HG02885 (cell line): ENCODE data around the gene TAS2R9.
"Not testable (repeated sequence)": the region's sequence is repeated elsewhere in the genome, so short reads cannot be mapped to it uniquely, and the experiment has no call there.

Experiments
- ATAC-seq: cut with Tn5 transposase; IDR thresholded peaks from one replicate; pipeline ENCODE4 v1.9.1; 2021; ENCODE audit warnings: mild to moderate bottlenecking; ENCODE audit not compliant: unreplicated experiment, poor library complexity

Gene TAS2R9

DNA sequence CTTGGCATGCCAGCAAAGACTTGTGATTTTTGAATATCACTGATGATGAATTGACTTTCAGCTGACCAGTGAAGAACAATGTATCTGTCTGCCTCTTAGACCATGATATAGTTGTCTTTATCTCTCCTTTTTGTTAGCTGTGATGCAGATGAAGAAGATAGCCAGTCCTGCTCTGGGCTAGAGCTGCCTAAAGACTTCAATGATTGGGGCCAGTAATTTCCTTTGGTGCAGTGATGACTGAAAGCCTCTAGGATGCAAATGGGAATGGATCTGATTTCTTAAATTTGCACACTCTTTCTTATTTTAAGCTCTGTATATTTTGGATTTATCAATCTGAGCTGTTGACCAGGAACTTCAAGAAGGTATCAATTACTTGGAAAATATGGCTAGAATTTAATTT lies at the start of gene TAS2R9:
Gene TAS2R9, minus strand, starts transcription at position 101 of the 400 bp plus-strand sequence. Its CDS starts 93 bp downstream, at position 8.
- no peak for ATAC-seq

- ATAC-seq = no peak
These were observed 45.8 kb upstream of the TAS2R9 start for GRCh38 chr12:10855807-10856206.

DNA sequence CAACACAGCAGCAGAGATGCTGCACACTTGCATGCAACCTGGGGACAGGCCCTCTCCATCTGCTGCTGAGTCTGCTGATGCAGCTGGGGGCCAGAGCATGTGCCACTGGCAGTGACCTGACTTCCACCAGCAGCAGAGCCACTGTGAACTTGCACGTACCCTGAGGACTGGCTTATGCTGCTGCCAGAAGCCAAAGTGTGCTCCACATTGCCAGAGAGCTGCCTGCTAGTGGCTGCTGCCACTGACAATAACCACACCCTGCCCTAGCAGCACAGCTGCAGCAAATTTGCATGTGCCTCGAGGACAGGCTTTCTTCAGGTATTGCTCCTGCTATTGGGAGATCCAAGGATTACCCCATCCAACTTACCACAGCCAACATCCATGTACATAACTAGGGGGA lies 43.8 kb upstream of the TAS2R9 start:
- no peak for ATAC-seq

DNA sequence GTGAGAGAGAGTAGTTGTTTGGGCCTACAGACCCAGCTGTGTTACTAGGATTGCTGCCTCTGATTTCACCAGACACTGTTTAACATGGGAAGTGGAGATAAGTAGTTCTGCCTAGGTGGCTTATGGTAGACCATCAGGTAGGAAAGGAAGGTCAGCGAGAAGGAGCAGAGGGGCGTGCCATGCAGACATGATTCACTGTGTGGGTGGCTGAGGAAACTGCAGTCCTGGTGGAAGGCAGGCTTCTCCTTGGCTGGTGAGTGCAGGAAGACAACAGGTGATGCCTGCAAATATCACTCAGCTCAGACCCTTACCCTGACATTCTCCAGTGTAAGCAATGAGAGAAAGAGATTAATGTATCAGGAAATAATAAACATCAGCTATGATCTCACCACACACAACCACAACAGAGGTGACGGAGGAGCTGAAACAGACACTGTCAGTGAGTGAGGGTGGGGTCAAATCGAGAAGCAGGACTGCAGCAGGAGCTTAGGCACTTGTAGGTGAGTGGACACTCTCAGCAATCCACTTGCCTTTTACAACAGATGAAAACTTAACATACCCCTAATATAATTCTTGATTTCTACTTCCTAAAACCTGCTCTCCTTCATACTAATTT lies 41.4 kb upstream of the TAS2R9 start:
- ATAC-seq = no peak

DNA sequence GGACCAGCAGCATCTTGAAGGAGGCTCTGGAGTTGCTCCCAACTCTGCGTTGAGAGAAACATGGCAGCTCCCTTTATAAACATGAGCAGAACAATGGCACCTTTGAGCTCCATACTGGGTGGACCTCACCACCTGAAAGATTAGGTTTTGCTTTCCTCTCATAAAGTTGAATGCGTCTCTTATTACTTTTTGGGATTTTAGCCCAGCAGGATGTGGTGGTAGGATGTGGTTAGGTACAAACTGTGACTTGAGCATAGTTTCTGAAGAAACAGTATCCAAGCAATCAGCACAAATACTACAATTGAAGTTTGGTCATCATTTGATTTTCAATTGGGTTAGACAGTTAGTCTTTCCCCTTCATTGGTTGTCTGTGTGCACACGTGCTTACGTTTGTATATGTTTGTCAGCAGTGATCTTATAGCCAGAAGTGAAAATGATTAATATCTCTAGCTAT lies 39.5 kb upstream of the TAS2R9 start, which contains the start of gene PRR4:
Gene PRR4, minus strand, starts transcription at position 51 of the 454 bp plus-strand sequence. Its CDS starts 38 bp downstream, at position 13.
- ATAC-seq = no peak

DNA sequence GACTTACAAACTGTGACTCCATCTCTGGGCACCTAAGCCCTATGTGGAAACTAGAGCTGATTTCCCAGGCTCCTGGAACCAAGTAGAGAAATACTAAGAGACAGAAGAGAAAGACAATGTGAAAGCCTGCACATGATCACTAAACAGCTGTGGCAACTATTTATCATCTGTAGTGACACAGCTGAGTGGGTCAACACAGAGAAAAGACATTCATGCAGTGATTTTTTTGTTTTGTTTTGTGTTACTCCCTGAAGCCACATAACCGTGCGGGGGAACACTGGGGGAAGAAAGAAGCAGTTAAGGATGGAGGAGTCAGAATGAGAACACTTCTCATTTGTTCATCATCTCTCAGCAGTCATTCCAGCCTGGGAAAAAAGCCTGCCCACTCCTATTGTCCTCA lies 37.8 kb upstream of the TAS2R9 start:
- ATAC-seq = no peak

GRCh38 chr12:10842862-10843261 lies 32.9 kb upstream of the TAS2R9 start:
- ATAC-seq = no peak

- ATAC-seq = no peak
These were observed 28.5 kb upstream of the TAS2R9 start for GRCh38 chr12:10838461-10838860.

DNA sequence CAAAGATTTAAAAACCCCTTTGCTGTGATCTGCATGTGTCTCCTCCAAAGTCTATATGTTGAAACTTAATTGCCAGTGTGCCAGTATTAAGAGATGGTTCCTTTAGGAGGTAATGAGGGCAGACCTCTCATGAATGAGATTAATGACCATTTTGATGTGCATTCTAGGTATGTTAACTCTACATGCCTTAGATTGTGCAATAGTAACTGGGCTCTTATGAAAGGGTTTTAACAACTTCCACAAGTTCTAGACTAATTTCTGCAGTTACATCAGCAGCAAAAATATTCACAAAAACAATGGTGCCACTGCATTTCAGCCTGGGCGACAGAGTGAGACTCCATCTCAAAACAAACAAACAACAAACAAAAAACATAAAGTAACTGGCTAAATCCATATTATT lies 20.0 kb upstream of the TAS2R9 start:
- ATAC-seq = no peak

DNA sequence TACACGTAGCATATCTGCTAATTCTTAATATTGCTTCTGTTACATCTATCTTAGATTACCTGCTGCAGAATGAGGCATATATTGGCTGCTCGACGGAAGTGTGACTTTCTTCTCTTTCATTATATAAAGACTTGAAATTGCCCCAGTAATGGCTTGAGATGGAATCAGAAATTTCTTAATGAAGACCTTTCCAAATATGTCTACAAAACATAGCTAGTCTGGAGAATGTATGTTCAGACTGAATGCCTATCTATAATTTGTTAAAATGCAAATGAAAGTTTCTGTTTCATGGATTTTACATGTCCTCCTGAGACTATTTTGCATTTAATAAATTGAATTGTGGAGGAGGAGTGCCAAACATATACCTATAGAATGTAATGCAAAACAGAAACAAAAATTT lies 16.3 kb upstream of the TAS2R9 start, which contains the start of gene TAS2R10:
Gene TAS2R10, minus strand, starts transcription at position 101 of the 400 bp plus-strand sequence. Its CDS starts 89 bp downstream, at position 12.
- no peak for ATAC-seq

- ATAC-seq = no peak
These were observed 15.0 kb upstream of the TAS2R9 start for GRCh38 chr12:10824957-10825356.

GRCh38 chr12:10811883-10812536 lies 2.0 kb upstream of the TAS2R9 start:
- ATAC-seq = no peak

DNA sequence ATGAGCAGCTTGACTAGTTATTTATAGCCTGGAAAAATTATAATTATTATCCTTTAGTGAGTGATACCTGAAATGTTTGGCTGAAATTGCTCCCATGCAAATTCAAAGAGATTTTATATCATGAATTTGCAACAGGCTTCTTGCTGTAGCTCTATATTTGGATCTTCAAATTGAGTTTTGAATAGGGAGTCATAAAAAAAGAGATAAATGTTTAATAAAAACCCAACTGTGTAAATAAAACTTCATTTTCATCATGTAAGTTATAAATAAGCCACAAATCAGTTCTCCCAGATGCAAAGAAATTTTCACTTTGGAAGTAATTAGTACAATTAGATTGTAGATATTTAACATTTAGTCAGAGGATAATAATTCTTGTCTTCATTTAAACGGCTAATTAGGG lies 2.8 kb downstream of the TAS2R9 start, which contains the start of gene TAS2R8:
Gene TAS2R8, minus strand, starts transcription at position 101 of the 400 bp plus-strand sequence. CDS start 306 bp downstream, outside the sequence.
- ATAC-seq = no peak

DNA sequence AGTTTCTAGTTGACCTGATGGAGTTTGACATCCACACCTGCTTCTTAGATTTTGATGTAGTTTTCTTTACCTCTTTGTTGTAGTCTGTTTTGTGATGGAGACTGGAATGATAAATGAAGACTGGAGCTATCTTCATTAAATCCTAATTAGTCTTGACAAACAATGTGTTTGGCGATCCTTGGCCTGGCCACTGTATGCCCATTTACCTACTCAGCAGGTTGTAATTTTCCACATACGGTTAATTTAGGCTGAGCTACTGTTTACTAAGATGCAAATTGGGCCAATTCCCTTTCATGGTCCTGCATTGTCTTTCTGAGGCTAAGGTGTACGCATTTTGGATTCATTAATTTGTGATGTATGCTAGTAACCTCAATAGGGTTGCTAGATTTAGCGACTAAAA lies 7.4 kb downstream of the TAS2R9 start, which contains the start of gene TAS2R7:
Gene TAS2R7, minus strand, starts transcription at position 41 of the 400 bp plus-strand sequence. CDS start 57 bp downstream, outside the sequence.
- ATAC-seq = no peak

DNA sequence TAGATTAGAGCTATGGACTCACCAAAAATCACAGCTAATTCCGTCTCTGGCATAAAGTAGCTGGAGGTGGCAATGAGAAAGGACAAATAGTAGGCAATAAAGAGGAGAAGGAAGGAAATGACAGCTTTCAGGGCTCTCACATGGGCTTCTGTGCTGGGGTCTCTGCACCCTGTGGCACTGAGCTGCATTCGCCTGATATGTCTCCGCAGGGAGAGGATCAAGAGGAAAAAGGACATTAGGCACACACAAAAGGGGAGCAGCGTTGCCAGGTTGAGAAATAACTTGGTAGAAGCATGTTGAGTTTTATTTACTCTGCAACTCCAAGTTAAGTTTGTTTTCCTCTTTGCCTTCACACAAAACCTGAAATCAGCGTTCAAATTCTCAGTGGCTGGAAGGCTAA lies 8.2 kb downstream of the TAS2R9 start:
- no peak for ATAC-seq

DNA sequence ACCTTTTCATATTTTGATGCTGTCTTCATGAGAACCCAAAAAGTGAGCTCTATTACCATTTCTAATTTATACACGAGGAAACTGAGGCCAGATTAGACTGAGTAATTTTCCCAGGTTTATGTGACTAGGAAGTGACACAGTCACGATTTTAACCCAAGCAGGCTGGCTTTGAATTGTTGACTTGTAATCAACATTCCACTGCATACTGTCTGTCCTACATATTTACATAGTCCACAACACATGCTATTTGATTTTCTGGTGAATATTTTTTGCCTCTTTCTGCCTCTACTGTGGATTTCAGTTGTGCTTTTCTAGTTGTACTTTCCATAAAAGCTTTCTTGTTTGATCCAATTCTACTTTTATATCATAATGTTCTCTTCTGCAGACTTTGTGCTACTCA lies 15.7 kb downstream of the TAS2R9 start:
- no peak for ATAC-seq

GRCh38 chr12:10791769-10792168 lies 18.2 kb downstream of the TAS2R9 start:
- ATAC-seq = not testable (repeated sequence)

DNA sequence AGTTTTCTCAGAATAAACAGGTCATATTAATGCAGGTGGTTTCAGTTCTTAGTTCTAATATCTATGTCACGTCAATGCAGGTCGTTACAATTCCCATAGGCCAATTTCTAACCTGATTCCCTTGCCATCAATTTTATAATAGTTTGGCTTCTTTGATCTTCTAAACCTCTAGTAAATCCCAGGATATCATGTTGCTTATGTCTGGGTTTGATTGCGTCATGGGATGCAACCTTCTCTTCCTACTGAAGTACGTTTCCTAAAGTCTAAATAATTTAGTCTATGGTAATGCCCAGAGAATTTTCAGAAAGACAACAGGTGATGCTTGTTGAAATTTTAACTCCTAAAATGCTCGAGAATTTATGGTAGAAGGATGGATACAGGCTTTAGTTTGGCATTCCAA lies 26.7 kb downstream of the TAS2R9 start:
- ATAC-seq = no peak

GRCh38 chr12:10779103-10779502 lies 30.9 kb downstream of the TAS2R9 start:
- ATAC-seq = no peak

DNA sequence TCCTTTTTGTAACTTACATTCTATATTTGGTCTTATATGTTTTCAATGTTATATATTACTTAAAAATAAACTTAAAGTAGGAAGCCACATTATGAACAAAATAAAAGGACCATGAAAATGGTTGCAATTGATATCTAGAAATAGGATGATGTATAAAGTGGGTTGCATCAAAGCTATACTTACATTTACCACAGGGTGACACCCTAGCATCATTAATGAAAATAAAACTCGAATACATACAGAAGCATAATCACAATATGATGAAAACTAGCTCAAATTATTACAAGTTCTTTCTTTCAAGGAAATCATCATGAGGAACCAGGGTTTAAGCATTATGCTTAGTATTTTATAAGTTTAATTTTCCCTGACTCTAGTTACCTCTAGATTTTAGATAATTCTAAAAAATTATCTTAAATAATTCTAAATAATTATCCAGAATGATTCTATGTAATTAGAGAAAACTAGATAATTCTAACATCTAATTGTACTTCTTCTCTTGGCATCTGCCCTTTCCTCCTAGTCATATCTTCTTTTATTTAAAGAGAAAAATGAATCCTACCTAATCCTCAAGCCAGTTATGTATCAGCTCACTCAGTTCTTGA lies 38.7 kb downstream of the TAS2R9 start:
- no peak for ATAC-seq

GRCh38 chr12:10759657-10760056 lies 50.3 kb downstream of the TAS2R9 start:
- ATAC-seq = no peak
